ENCODE data around the gene VTI1A. TPM values are rescaled to one million over a fixed set of nuclear protein-coding genes. Genes with fewer than 3 reads are reported as not detected.
A peak's percentile ranks its signal among the peaks of the same experiment; 100 is the strongest.

The VTI1A gene
- total and polyA plus RNA-seq, 2 of the 13 experiments (the other 11 are each of a cell fraction or from before 2014, with no cell fraction given): 11.7 to 32.7 TPM

- in situ Hi-C loops (cut with HindIII; ENCODE audit: extremely low pct_ligation_motif_present, low pct_unique_long_range_greater_than_20kb): no loop called here
- Histone ChIP-seq H2AFZ (ENCODE audit: low read length) (no peak overlapping the region), H3K4me2 (ENCODE audit: low read depth, low read length) (peak overlapping the region; percentile 46), H3K27me3 (ENCODE audit: control insufficient read depth in 1 of 2, insufficient read depth in 2 of 2, low read length in 2 of 2) (no peaks in the 10 kb centered on the region), H3K79me2 (ENCODE audit: insufficient read depth, low read length) (no peaks in the 10 kb centered on the region), H3K27ac (ENCODE audit: extremely low read length, insufficient read depth, low read length) (peak overlapping the region; percentile 34), H3K4me1 (ENCODE audit: insufficient read depth, low read length) (peaks cover 43% of the 10 kb centered on the region), H3K9me3 (ENCODE audit: low read length) (no peaks in the 10 kb centered on the region), H3K9ac (ENCODE audit: insufficient read depth, low read depth, low read length) (no peak overlapping the region), H3K36me3 (replicated peaks in 1 of 2; ENCODE audit: control insufficient read depth in 1 of 2, insufficient read depth in 2 of 2, low read length in 2 of 2) (no peaks in the 10 kb centered on the region), H3K4me3 (replicated peaks in 1 of 3; ENCODE audit: insufficient read depth in 1 of 3, low read depth in 2 of 3, low read length in 3 of 3) (no peak overlapping the region), H4K20me1 (ENCODE audit: insufficient read depth, low read length) (no peaks in the 10 kb centered on the region)
- DNase-seq (ENCODE audit: low spot score) (peak; percentile 60), FAIRE-seq (peak; percentile 56), ATAC-seq (peak; percentile 91)
- ChIA-PET CTCF (ENCODE audit: low intra/inter-chr PET ratio, low total read pairs) (no interaction called here), POLR2A (no interaction called here)
- intact Hi-C loops (cut with micrococcal nuclease; ENCODE audit: unreplicated experiment): no loop called here
- WGBS (ENCODE audit: low lambda C conversion rate): 24% methylated on average over 7 of the region's 7 CpGs
- no TSS peak for BruUV-seq (replicated peaks)
- TF ChIP-seq MIXL1 (CRISPR knock-in tag; IDR thresholded peaks at IDR 0.05) (peak; percentile 38; the same call in 1 of the 2 replicates), ZNF292 (CRISPR knock-in tag; IDR thresholded peaks at IDR 0.05; ENCODE audit: borderline replicate concordance, low read depth) (0 out of 2 replicates have a peak, but pooled peaks have one; percentile 33), TBX2 (CRISPR knock-in tag; IDR thresholded peaks at IDR 0.05; ENCODE audit: borderline replicate concordance) (0 out of 2 replicates have a peak, but pooled peaks have one; percentile 43), ZNF317 (CRISPR knock-in tag; IDR thresholded peaks at IDR 0.05) (no peak), FOXA3 (CRISPR knock-in tag; IDR thresholded peaks at IDR 0.05) (peak; percentile 33; the same call in 1 of the 2 replicates), HNF4A (CRISPR knock-in tag; IDR thresholded peaks at IDR 0.05) (peak; percentile 49), RARA (CRISPR knock-in tag; IDR thresholded peaks at IDR 0.05) (0 out of 2 replicates have a peak, but pooled peaks have one; percentile 19), FOXO4 (CRISPR knock-in tag; conservative IDR thresholded peaks at IDR 0.05) (0 out of 2 replicates have a peak, but pooled peaks have one; percentile 42), ZBTB43 (CRISPR knock-in tag; conservative IDR thresholded peaks at IDR 0.05) (0 out of 2 replicates have a peak, but pooled peaks have one; percentile 51), SOX6 (IDR thresholded peaks at IDR 0.05) (no peak), SOX6 (CRISPR knock-in tag; IDR thresholded peaks at IDR 0.05) (0 out of 2 replicates have a peak, but pooled peaks have one; percentile 17), ZNF367 (CRISPR knock-in tag; IDR thresholded peaks at IDR 0.05; ENCODE audit: borderline replicate concordance) (no peak), SIX1 (CRISPR knock-in tag; IDR thresholded peaks at IDR 0.05; ENCODE audit: borderline replicate concordance) (peak; percentile 65; the same call in 1 of the 2 replicates), MAX (IDR thresholded peaks at IDR 0.05) (peak; percentile 53; the same call in 1 of the 2 replicates), CTCF (CRISPR knock-in tag; IDR thresholded peaks at IDR 0.05) (no peak), FOSL2 (CRISPR knock-in tag; IDR thresholded peaks at IDR 0.05) (0 out of 2 replicates have a peak, but pooled peaks have one; percentile 7)
- TF ChIP-seq, protein P1, sequence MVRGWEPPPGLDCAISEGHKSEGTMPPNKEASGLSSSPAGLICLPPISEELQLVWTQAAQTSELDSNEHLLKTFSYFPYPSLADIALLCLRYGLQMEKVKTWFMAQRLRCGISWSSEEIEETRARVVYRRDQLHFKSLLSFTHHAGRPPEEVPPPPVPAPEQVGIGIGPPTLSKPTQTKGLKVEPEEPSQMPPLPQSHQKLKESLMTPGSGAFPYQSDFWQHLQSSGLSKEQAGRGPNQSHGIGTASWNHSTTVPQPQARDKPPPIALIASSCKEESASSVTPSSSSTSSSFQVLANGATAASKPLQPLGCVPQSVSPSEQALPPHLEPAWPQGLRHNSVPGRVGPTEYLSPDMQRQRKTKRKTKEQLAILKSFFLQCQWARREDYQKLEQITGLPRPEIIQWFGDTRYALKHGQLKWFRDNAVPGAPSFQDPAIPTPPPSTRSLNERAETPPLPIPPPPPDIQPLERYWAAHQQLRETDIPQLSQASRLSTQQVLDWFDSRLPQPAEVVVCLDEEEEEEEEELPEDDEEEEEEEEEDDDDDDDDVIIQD (CRISPR knock-in tag; IDR thresholded peaks at IDR 0.05; ENCODE audit: low read depth): peak; percentile 77; the same call in 1 of the 2 replicates
- TF ChIP-seq, protein P2, sequence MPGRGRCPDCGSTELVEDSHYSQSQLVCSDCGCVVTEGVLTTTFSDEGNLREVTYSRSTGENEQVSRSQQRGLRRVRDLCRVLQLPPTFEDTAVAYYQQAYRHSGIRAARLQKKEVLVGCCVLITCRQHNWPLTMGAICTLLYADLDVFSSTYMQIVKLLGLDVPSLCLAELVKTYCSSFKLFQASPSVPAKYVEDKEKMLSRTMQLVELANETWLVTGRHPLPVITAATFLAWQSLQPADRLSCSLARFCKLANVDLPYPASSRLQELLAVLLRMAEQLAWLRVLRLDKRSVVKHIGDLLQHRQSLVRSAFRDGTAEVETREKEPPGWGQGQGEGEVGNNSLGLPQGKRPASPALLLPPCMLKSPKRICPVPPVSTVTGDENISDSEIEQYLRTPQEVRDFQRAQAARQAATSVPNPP (CRISPR knock-in tag; IDR thresholded peaks at IDR 0.05): no peak
Measured at GRCh38 chr10:112835944-112836451, 389.0 kb downstream of the VTI1A start.

All from HepG2 (cell line).